IMR-90 (cell line): ENCODE results near the gene CSHL1. TPM values are rescaled to one million over a fixed set of nuclear protein-coding genes. Genes with fewer than 3 reads are reported as not detected.

Source experiments
- ATAC-seq: fragments of 200-7000 bp; cut with Tn5 transposase; 2 replicates; pipeline ENCODE4 v1.9.1; 2020; ENCODE audit warnings: low read depth, mild to moderate bottlenecking, moderate library complexity
- BruUV-seq: library from RNA; stranded (reverse); fragments of 400-500 nt; replicated peaks from 2 replicates; lab custom pipeline; 2021; lab: Mats Ljungman, UMichigan
- CTCF ChIA-PET: fragments of 300-600 bp; formaldehyde crosslinking; extraction: SDS; loops from one replicate; lab custom pipeline; 2021; ENCODE audit warnings: antibody characterized with exemption; lab: Yijun Ruan, JAX
- POLR2A ChIA-PET: fragments of 300-600 bp; sonication (Branson Sonifier 250); formaldehyde crosslinking; loops from one replicate; lab custom pipeline; 2022; ENCODE audit warnings: antibody characterized with exemption; ENCODE audit not compliant: unreplicated experiment; lab: Charles Lee
- DNase-seq: peaks from one replicate; pipeline ENCODE4 v3.0.0; 2013
- H2AFZ ChIP-seq: replicated peaks from 2 replicates; pipeline ENCODE3; 2013; ENCODE audit warnings: low read length, mild to moderate bottlenecking; ENCODE audit not compliant: poor library complexity
- H2AK5ac ChIP-seq: 2 replicates; pipeline ENCODE4 v1.6.1; 2013; ENCODE audit warnings: low read depth, low read length, inconsistent platforms
- H2AK9ac ChIP-seq: replicated peaks from 2 replicates; pipeline ENCODE3; 2013; ENCODE audit warnings: mild to moderate bottlenecking, low read depth, low read length, moderate library complexity; ENCODE audit not compliant: poor library complexity
- H2BK120ac ChIP-seq: 2 replicates; pipeline ENCODE4 v1.6.1; 2013; ENCODE audit warnings: low read depth, low read length, inconsistent platforms
- H2BK15ac ChIP-seq: 3 replicates; pipeline ENCODE4 v1.6.1; 2013; ENCODE audit warnings: low read depth, low read length, inconsistent platforms
- H2BK20ac ChIP-seq: 2 replicates; pipeline ENCODE4 v1.6.1; 2013; ENCODE audit warnings: low read depth, mild to moderate bottlenecking, inconsistent platforms, low read length, moderate library complexity
- H2BK5ac ChIP-seq: 2 replicates; pipeline ENCODE4 v1.6.1; 2013; ENCODE audit warnings: mild to moderate bottlenecking, low read depth, low read length, inconsistent platforms; ENCODE audit not compliant: poor library complexity, severe bottlenecking
- H3K14ac ChIP-seq: replicated peaks from 2 replicates; pipeline ENCODE4 v1.6.1; 2013; ENCODE audit warnings: low read depth, low read length, inconsistent platforms
- H3K18ac ChIP-seq: 2 replicates; pipeline ENCODE4 v1.6.1; 2013; ENCODE audit warnings: low read depth, low read length, control low read depth
- H3K23ac ChIP-seq: 2 replicates; pipeline ENCODE4 v1.6.1; 2013; ENCODE audit warnings: low read depth, low read length, inconsistent platforms
- H3K27ac ChIP-seq: 2 replicates; pipeline ENCODE4 v1.5.1; 2013; ENCODE audit warnings: mild to moderate bottlenecking, control low read depth, low read length; ENCODE audit not compliant: insufficient read depth
- H3K27me3 ChIP-seq: 2 replicates; pipeline ENCODE4 v1.6.1; 2013; ENCODE audit warnings: low read length; ENCODE audit not compliant: control insufficient read depth, insufficient read depth
- H3K36me3 ChIP-seq: 2 replicates; pipeline ENCODE4 v1.6.1; 2013; ENCODE audit warnings: low read length, mixed read lengths; ENCODE audit not compliant: control insufficient read depth, insufficient read depth
- H3K4ac ChIP-seq: 2 replicates; pipeline ENCODE4 v1.6.1; 2013; ENCODE audit warnings: low read depth, low read length, inconsistent platforms
- H3K4me1 ChIP-seq: 2 replicates; pipeline ENCODE4 v1.6.1; 2013; ENCODE audit warnings: low read length, mixed read lengths; ENCODE audit not compliant: control insufficient read depth, insufficient read depth
- H3K4me2 ChIP-seq: 2 replicates; pipeline ENCODE4 v1.6.1; 2013; ENCODE audit warnings: low read depth, mild to moderate bottlenecking, control low read depth, low read length, moderate library complexity
- H3K4me3 ChIP-seq: 2 replicates; pipeline ENCODE4 v1.5.1; 2013; ENCODE audit warnings: low read depth, mild to moderate bottlenecking, control low read depth, low read length, moderate library complexity; ENCODE audit not compliant: insufficient read depth
- H3K56ac ChIP-seq: 2 replicates; pipeline ENCODE4 v1.6.1; 2013; ENCODE audit warnings: low read length, inconsistent platforms; ENCODE audit not compliant: insufficient read depth; ENCODE audit errors: extremely low read depth
- H3K79me1 ChIP-seq, 2 experiments: 2 replicates each; pipeline ENCODE4 v1.6.1; 2013; ENCODE audit warnings: low read length in 2 of 2, inconsistent platforms in 1 of 2, low read depth in 1 of 2
- H3K9ac ChIP-seq: 2 replicates; pipeline ENCODE4 v1.6.1; 2013; ENCODE audit warnings: low read depth, low read length, control low read depth
- H3K9me1 ChIP-seq: 2 replicates; pipeline ENCODE4 v1.6.1; 2013; ENCODE audit warnings: low read length, inconsistent platforms; ENCODE audit not compliant: insufficient read depth
- H3K9me3 ChIP-seq: 2 replicates; pipeline ENCODE4 v1.6.1; 2013; ENCODE audit warnings: low read length; ENCODE audit not compliant: control insufficient read depth, insufficient read depth
- H4K20me1 ChIP-seq: 2 replicates; pipeline ENCODE4 v1.6.1; 2013; ENCODE audit warnings: low read length, inconsistent platforms; ENCODE audit not compliant: insufficient read depth
- H4K5ac ChIP-seq: 2 replicates; pipeline ENCODE4 v1.6.1; 2013; ENCODE audit warnings: mild to moderate bottlenecking, low read depth, low read length, control low read depth
- H4K8ac ChIP-seq, 2 experiments: 2 replicates each; pipeline ENCODE4 v1.6.1; 2013; ENCODE audit warnings: low read depth in 2 of 2, low read length in 2 of 2, control low read depth in 1 of 2, inconsistent platforms in 1 of 2
- H4K91ac ChIP-seq: 2 replicates; pipeline ENCODE4 v1.6.1; 2013; ENCODE audit warnings: low read depth, low read length, inconsistent platforms; ENCODE audit not compliant: insufficient read depth
- BHLHE40 ChIP-seq: fragments of 150-350 bp; IDR thresholded peaks from 2 replicates; pipeline ENCODE4 v1.6.1; 2016; ENCODE audit warnings: mild to moderate bottlenecking, low read depth, low read length
- CEBPB ChIP-seq: IDR thresholded peaks from 2 replicates; pipeline ENCODE4 v1.6.1; 2012; ENCODE audit warnings: low read depth, low read length, improper control_type of control experiment
- CHD1 ChIP-seq: IDR thresholded peaks from 2 replicates; pipeline ENCODE4 v1.6.1; 2012; ENCODE audit warnings: low read depth, low read length, improper control_type of control experiment
- CTCF ChIP-seq: conservative IDR thresholded peaks from 2 replicates; pipeline ENCODE4 v1.5.1; 2012; ENCODE audit warnings: mild to moderate bottlenecking, low read depth, low read length, improper control_type of control experiment
- ELK1 ChIP-seq: fragments of 150-350 bp; IDR thresholded peaks from 2 replicates; pipeline ENCODE4 v1.6.1; 2016; ENCODE audit warnings: low read depth, mild to moderate bottlenecking, low read length, moderate library complexity, borderline replicate concordance
- MAFK ChIP-seq: IDR thresholded peaks from 2 replicates; pipeline ENCODE4 v1.6.1; 2012; ENCODE audit warnings: low read depth, low read length, improper control_type of control experiment
- MAZ ChIP-seq: IDR thresholded peaks from 2 replicates; pipeline ENCODE4 v1.6.1; 2012; ENCODE audit warnings: low read depth, mild to moderate bottlenecking, low read length, improper control_type of control experiment, moderate library complexity, borderline replicate concordance
- MXI1 ChIP-seq: IDR thresholded peaks from 2 replicates; pipeline ENCODE4 v1.6.1; 2012; ENCODE audit warnings: low read depth, mild to moderate bottlenecking, low read length, moderate library complexity, borderline replicate concordance
- NFE2L2 ChIP-seq: fragments of 150-350 bp; IDR thresholded peaks from 2 replicates; pipeline ENCODE4 v1.6.1; 2016; ENCODE audit warnings: low read depth, mild to moderate bottlenecking, low read length
- POLR2A ChIP-seq: IDR thresholded peaks from 2 replicates; pipeline ENCODE4 v1.6.1; 2012; ENCODE audit warnings: mild to moderate bottlenecking, low read depth, low read length
- RAD21 ChIP-seq: IDR thresholded peaks from 2 replicates; pipeline ENCODE4 v1.6.1; 2012; ENCODE audit warnings: low read length, improper control_type of control experiment
- RFX5 ChIP-seq: IDR thresholded peaks from 2 replicates; pipeline ENCODE4 v1.8.0; 2012; ENCODE audit warnings: low read depth, mild to moderate bottlenecking, low read length, moderate library complexity
- SMC3 ChIP-seq: fragments of 150-350 bp; IDR thresholded peaks from 2 replicates; pipeline ENCODE4 v1.6.1; 2016; ENCODE audit warnings: low read depth, mild to moderate bottlenecking, antibody characterized with exemption, low read length, moderate library complexity
- USF2 ChIP-seq: fragments of 150-350 bp; IDR thresholded peaks from 2 replicates; pipeline ENCODE4 v1.6.1; 2017; ENCODE audit warnings: mild to moderate bottlenecking, antibody characterized with exemption, low read length, low read depth
- WGBS, 2 experiments: methylation state at CpG; one replicate each; pipeline versions ENCODE4 v1.1.5 to v1.1.7; 2013; ENCODE audit warnings: missing lambda C conversion rate in 2 of 2; ENCODE audit not compliant: insufficient read length in 1 of 2; ENCODE audit errors: extremely low coverage in 2 of 2; 5-methylcytosine and 5-hydroxymethylcytosine counted together
- dilution Hi-C: fragments of 300-500 bp; cut with HindIII; formaldehyde crosslinking; loops from one replicate; pipeline ENCODE4 v1.14.3; 2018; ENCODE audit warnings: low sequenced_read_pairs; ENCODE audit not compliant: unreplicated experiment
- in situ Hi-C: fragments of 300-500 bp; cut with MboI; formaldehyde crosslinking; loops from 3 replicates; pipeline ENCODE4 v1.14.3; 2019; ENCODE audit warnings: low sequenced_read_pairs, inconsistent platforms, mixed read lengths
- intact Hi-C: fragments of 100-400 bp; cut with micrococcal nuclease; formaldehyde crosslinking; loops from 2 replicates; pipeline ENCODE4 v1.10.0; 2022
- polyA plus RNA-seq, 3 experiments: library from polyadenylated mRNA; depleted of rRNA; stranded (reverse); fragments of >200 nt; gene quantifications; 2 replicates each; pipeline ENCODE4 v1.2.3, GENCODE V29; 2012; ENCODE audit warnings: low replicate concordance in 1 of 3
- total RNA-seq: library from RNA; depleted of rRNA; stranded (reverse); fragments of >200 nt; gene quantifications from 2 replicates; pipeline ENCODE4 v1.2.3, GENCODE V29; 2012

The CSHL1 gene
- total and polyA plus RNA-seq, 2 of the 4 experiments (the other 2 are of a cell fraction), result not detected

- no peak overlapping the region for H3K4me3 ChIP-seq
- no peak overlapping the region for H4K91ac ChIP-seq
- H3K4ac ChIP-seq, result no peak overlapping the region
- no peaks in the 10 kb centered on the region for H4K20me1 ChIP-seq
- no peak overlapping the region for H3K4me2 ChIP-seq
- no peaks in the 10 kb centered on the region for H3K36me3 ChIP-seq
- no peak overlapping the region for H3K27ac ChIP-seq
- peaks cover 32% of the 10 kb centered on the region for H3K27me3 ChIP-seq
- H2BK20ac ChIP-seq, result no peak overlapping the region
- H2BK15ac ChIP-seq, result no peak overlapping the region
- no peak overlapping the region for H3K9ac ChIP-seq
- DNase-seq, result no peak
- in situ Hi-C loops (loop anchor here (5.0 to 10.0 kb wide), 3 partner anchors 106 to 366 kb away; partner anchors contain the start of genes ERN1 and ICAM2), dilution Hi-C loops (no loop called here), intact Hi-C loops (loop anchor here (2.0 to 10.0 kb wide), 2 partner anchors 214 to 366 kb away; no protein-coding TSS in a partner anchor)
- POLR2A ChIA-PET, result no interaction called here
- H2AK9ac ChIP-seq, result no peak overlapping the region
- H2AFZ ChIP-seq, result no peak overlapping the region
- H4K8ac ChIP-seq, result no peak overlapping the region
- no peak overlapping the region for H3K18ac ChIP-seq
- CTCF ChIA-PET, result interaction anchor here (1.9 to 2.7 kb wide), 3 partner anchors 28 to 107 kb away, joined by 9 to 21 read pairs (median 9); no protein-coding TSS in a partner anchor
- no peak for ATAC-seq
- H3K79me1 ChIP-seq, result no peaks in the 10 kb centered on the region
- no TSS peak for BruUV-seq
- no peaks in the 10 kb centered on the region for H3K9me1 ChIP-seq
- no peak overlapping the region for H3K14ac ChIP-seq
- H3K9me3 ChIP-seq, result no peaks in the 10 kb centered on the region
- no peak overlapping the region for H2AK5ac ChIP-seq
- H4K5ac ChIP-seq, result no peak overlapping the region
- H2BK120ac ChIP-seq, result no peak overlapping the region
- no peak overlapping the region for H3K56ac ChIP-seq
- H3K4me1 ChIP-seq, result no peaks in the 10 kb centered on the region
- WGBS, 2 experiments, result 80% methylated on average over 1 of the region's 10 CpGs; no CpG with 5 or more reads in 1 of the 2 experiments
- no peak overlapping the region for H3K23ac ChIP-seq
- H2BK5ac ChIP-seq, result no peak overlapping the region
- no peak for TF ChIP-seq POLR2A
- TF ChIP-seq CEBPB, result no peak
- TF ChIP-seq RFX5, result no peak
- TF ChIP-seq MAFK, result no peak
- TF ChIP-seq CTCF, result no peak
- no peak for TF ChIP-seq CHD1
- TF ChIP-seq RAD21, result no peak
- no peak for TF ChIP-seq ELK1
- no peak for TF ChIP-seq MAZ
- TF ChIP-seq SMC3, result no peak
- no peak for TF ChIP-seq NFE2L2
- TF ChIP-seq BHLHE40, result no peak
- no peak for TF ChIP-seq MXI1
- no peak for TF ChIP-seq USF2
These were observed 7.2 kb upstream of the CSHL1 start for GRCh38 chr17:63918305-63918704.
